ENCODE data around the gene PPP1R10. TPM values are rescaled to one million over a fixed set of nuclear protein-coding genes. Genes with fewer than 3 reads are reported as not detected.
"Not testable (repeated sequence)": the region's sequence is repeated elsewhere in the genome, so short reads cannot be mapped to it uniquely, and the experiment has no call there.

Gene PPP1R10
- polyA plus RNA-seq, 1 donor (not counting 4 experiments of a cell fraction or from before 2014, with no cell fraction given): 36.6 TPM

DNA sequence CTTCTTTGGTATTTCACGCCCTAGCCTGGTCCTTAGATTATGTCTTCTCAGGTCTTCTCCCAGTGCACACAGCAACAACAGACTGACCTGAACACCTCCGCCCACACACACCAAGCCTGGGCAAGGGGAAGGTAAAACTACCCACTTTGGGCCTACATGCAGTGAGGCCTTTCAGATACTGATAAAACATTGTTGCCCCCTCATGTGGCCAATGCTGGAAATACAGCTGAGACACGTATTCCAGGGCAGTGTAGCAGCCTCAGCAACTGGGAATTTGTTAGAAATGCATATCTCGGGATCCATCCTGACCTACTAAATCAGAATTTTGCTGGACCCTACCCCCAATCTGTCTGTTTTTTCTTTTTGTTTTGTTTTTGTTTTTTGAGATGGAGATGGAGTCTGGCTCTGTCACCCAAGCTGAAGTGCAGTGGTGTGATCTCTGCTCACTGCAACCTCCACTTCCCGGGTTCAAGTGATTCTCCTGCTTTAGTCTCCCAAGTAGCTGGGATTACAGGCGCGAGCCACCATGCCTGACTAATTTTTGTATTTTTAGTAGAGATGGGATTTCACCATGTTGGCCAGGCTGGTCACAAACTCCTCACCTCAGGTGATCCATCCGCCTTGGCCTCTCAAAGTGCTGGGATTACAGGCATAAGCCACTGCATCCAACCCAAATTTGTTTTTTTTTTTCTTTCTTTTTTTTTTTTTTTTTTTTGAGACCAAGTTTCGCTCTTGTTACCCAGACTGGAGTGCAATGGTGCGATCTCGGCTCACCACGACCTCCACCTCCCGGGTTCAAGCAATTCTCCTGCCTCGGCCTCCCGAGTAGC, 19.5 kb downstream of the PPP1R10 start:
- H3K27ac ChIP-seq (ENCODE audit: control insufficient read depth, insufficient read depth, low read length); H3K4me1 ChIP-seq (ENCODE audit: control insufficient read depth, extremely low read depth, insufficient read depth, low read length); H2AFZ ChIP-seq (ENCODE audit: control insufficient read depth, low read length); H3K4me2 ChIP-seq (ENCODE audit: control insufficient read depth, extremely low read depth, insufficient read depth, low read depth, low read length); dilution Hi-C loops (cut with MboI; ENCODE audit: extremely low pct_ligation_motif_present, low sequenced_read_pairs); H3K9me3 ChIP-seq (ENCODE audit: control insufficient read depth, low read depth, low read length); H3K9me1 ChIP-seq (ENCODE audit: control insufficient read depth, extremely low read depth, insufficient read depth, low read length); H3K27me3 ChIP-seq (ENCODE audit: control insufficient read depth, extremely low read depth, insufficient read depth, low read length); H3K9ac ChIP-seq (ENCODE audit: control insufficient read depth, extremely low read depth, insufficient read depth, low read length); H3K4me3 ChIP-seq (ENCODE audit: control insufficient read depth in 2 of 3, extremely low read depth in 1 of 3, insufficient read depth in 2 of 3, low read depth in 1 of 3, low read length in 3 of 3); DNase-seq (ENCODE audit: low read depth, low spot score); H4K20me1 ChIP-seq (ENCODE audit: control insufficient read depth, extremely low read depth, insufficient read depth, low read length): not testable (repeated sequence)
- Histone ChIP-seq H3K79me2 (ENCODE audit: control insufficient read depth, insufficient read depth, low read length) (peaks cover 15% of the 10 kb centered on the region), H3K36me3 (ENCODE audit: control insufficient read depth in 2 of 2, extremely low read depth in 1 of 2, insufficient read depth in 2 of 2, low read length in 2 of 2) (peaks cover 16 to 36% of the 10 kb centered on the region in 2 experiments)
- FAIRE-seq: peak; percentile 76
- TF ChIP-seq, protein P1, sequence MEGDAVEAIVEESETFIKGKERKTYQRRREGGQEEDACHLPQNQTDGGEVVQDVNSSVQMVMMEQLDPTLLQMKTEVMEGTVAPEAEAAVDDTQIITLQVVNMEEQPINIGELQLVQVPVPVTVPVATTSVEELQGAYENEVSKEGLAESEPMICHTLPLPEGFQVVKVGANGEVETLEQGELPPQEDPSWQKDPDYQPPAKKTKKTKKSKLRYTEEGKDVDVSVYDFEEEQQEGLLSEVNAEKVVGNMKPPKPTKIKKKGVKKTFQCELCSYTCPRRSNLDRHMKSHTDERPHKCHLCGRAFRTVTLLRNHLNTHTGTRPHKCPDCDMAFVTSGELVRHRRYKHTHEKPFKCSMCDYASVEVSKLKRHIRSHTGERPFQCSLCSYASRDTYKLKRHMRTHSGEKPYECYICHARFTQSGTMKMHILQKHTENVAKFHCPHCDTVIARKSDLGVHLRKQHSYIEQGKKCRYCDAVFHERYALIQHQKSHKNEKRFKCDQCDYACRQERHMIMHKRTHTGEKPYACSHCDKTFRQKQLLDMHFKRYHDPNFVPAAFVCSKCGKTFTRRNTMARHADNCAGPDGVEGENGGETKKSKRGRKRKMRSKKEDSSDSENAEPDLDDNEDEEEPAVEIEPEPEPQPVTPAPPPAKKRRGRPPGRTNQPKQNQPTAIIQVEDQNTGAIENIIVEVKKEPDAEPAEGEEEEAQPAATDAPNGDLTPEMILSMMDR (optimal IDR thresholded peaks at IDR 0.05 in 1 of 3, IDR thresholded peaks at IDR 0.05 in 1 of 3, conservative IDR thresholded peaks at IDR 0.05 in 1 of 3; ENCODE audit: extremely low read depth in 1 of 3, insufficient read depth in 2 of 3, low read length in 3 of 3): peak; percentile 69 to 96 (median 91)

DNA sequence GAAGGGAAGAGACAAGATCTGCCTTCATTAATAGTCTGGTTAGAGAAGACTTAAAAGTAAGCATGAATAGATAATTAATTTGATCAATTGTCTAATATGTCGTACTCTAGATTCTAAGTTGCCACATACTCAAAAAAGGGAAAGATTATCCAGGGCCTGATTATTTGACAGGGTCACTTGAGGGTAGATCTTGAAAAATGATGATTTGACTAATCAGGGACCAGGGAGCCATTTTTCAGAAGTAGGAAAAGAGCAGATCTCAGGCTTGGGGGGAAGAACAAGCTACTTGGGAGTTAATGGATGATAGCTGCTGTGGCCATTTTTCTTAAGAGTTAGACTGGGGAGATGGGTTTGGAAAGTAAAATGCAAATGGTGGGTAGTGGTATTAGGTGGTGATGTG, 24.8 kb downstream of the PPP1R10 start:
- FAIRE-seq (no peak), DNase-seq (ENCODE audit: low read depth, low spot score) (no peak)
- Histone ChIP-seq H3K27ac (ENCODE audit: control insufficient read depth, insufficient read depth, low read length) (peak overlapping the region; percentile 55), H3K4me3 (ENCODE audit: control insufficient read depth in 2 of 3, extremely low read depth in 1 of 3, insufficient read depth in 2 of 3, low read depth in 1 of 3, low read length in 3 of 3) (no peak overlapping the region), H2AFZ (ENCODE audit: control insufficient read depth, low read length) (no peak overlapping the region), H3K27me3 (ENCODE audit: control insufficient read depth, extremely low read depth, insufficient read depth, low read length) (no peaks in the 10 kb centered on the region), H3K9ac (ENCODE audit: control insufficient read depth, extremely low read depth, insufficient read depth, low read length) (no peak overlapping the region), H3K79me2 (ENCODE audit: control insufficient read depth, insufficient read depth, low read length) (peaks cover 24% of the 10 kb centered on the region), H3K9me1 (ENCODE audit: control insufficient read depth, extremely low read depth, insufficient read depth, low read length) (no peaks in the 10 kb centered on the region), H3K9me3 (ENCODE audit: control insufficient read depth, low read depth, low read length) (no peaks in the 10 kb centered on the region), H3K4me1 (ENCODE audit: control insufficient read depth, extremely low read depth, insufficient read depth, low read length) (peaks cover 28% of the 10 kb centered on the region), H3K36me3 (ENCODE audit: control insufficient read depth in 2 of 2, extremely low read depth in 1 of 2, insufficient read depth in 2 of 2, low read length in 2 of 2) (peaks cover 17 to 50% of the 10 kb centered on the region in 2 experiments), H4K20me1 (ENCODE audit: control insufficient read depth, extremely low read depth, insufficient read depth, low read length) (peaks cover 16% of the 10 kb centered on the region), H3K4me2 (ENCODE audit: control insufficient read depth, extremely low read depth, insufficient read depth, low read depth, low read length) (no peak overlapping the region)
- dilution Hi-C loops (cut with MboI; ENCODE audit: extremely low pct_ligation_motif_present, low sequenced_read_pairs): no loop called here
- no peak for TF ChIP-seq EZH2 (IDR thresholded peaks at IDR 0.05; ENCODE audit: low read length)
- TF ChIP-seq, protein P1 (optimal IDR thresholded peaks at IDR 0.05 in 1 of 3, IDR thresholded peaks at IDR 0.05 in 1 of 3, conservative IDR thresholded peaks at IDR 0.05 in 1 of 3; ENCODE audit: extremely low read depth in 1 of 3, insufficient read depth in 2 of 3, low read length in 3 of 3): no peak

Measured in keratinocyte (primary cell).